ENCODE data around the gene ATP2B3.

ATP2B3 gene

GRCh38 chrX:153621949-153622598 lies 104.6 kb downstream of the ATP2B3 start:
- H3K27me3 ChIP-seq (ENCODE audit: control insufficient read depth, insufficient read depth, low read length): no peaks in the 10 kb centered on the region
- no peaks in the 10 kb centered on the region for H3K36me3 ChIP-seq (ENCODE audit: control insufficient read depth, insufficient read depth, low read length)
- no peak overlapping the region for H3K27ac ChIP-seq
- H2AFZ ChIP-seq: no peak overlapping the region
- no peaks in the 10 kb centered on the region for H3K9me3 ChIP-seq (ENCODE audit: control insufficient read depth, low read length)
- H3K4me3 ChIP-seq (ENCODE audit: low read depth, low read length): no peak overlapping the region
- TF ChIP-seq CTCF (IDR thresholded peaks at IDR 0.05): no peak
- H3K79me2 ChIP-seq: no peaks in the 10 kb centered on the region
- H3K4me1 ChIP-seq: no peaks in the 10 kb centered on the region
- H3K4me2 ChIP-seq (ENCODE audit: low read length): no peak overlapping the region
- H3K9ac ChIP-seq: no peak overlapping the region

- H3K27me3 ChIP-seq (ENCODE audit: control insufficient read depth, insufficient read depth, low read length): no peaks in the 10 kb centered on the region
- H3K9ac ChIP-seq: no peak overlapping the region
- no peaks in the 10 kb centered on the region for H3K36me3 ChIP-seq (ENCODE audit: control insufficient read depth, insufficient read depth, low read length)
- no peak overlapping the region for H3K27ac ChIP-seq
- no peak for TF ChIP-seq CTCF (IDR thresholded peaks at IDR 0.05)
- no peaks in the 10 kb centered on the region for H3K9me3 ChIP-seq (ENCODE audit: control insufficient read depth, low read length)
- no peak overlapping the region for H3K4me3 ChIP-seq (ENCODE audit: low read depth, low read length)
- no peaks in the 10 kb centered on the region for H3K79me2 ChIP-seq
- H2AFZ ChIP-seq: no peak overlapping the region
- no peaks in the 10 kb centered on the region for H3K4me1 ChIP-seq
- no peak overlapping the region for H3K4me2 ChIP-seq (ENCODE audit: low read length)
Measured at GRCh38 chrX:153622661-153623309, 105.3 kb downstream of the ATP2B3 start.

GRCh38 chrX:153623310-153624029 lies 106.0 kb downstream of the ATP2B3 start:
- H3K79me2 ChIP-seq: no peaks in the 10 kb centered on the region

GRCh38 chrX:153624196-153625091 lies 107.0 kb downstream of the ATP2B3 start:
- no peak for TF ChIP-seq CTCF (IDR thresholded peaks at IDR 0.05)
- no peaks in the 10 kb centered on the region for H3K27me3 ChIP-seq (ENCODE audit: control insufficient read depth, insufficient read depth, low read length)
- no peak overlapping the region for H3K27ac ChIP-seq
- no peaks in the 10 kb centered on the region for H3K79me2 ChIP-seq
- no peaks in the 10 kb centered on the region for H3K4me1 ChIP-seq
- no peaks in the 10 kb centered on the region for H3K36me3 ChIP-seq (ENCODE audit: control insufficient read depth, insufficient read depth, low read length)
- H3K4me3 ChIP-seq (ENCODE audit: low read depth, low read length): no peak overlapping the region
- no peak overlapping the region for H2AFZ ChIP-seq
- H3K9ac ChIP-seq: no peak overlapping the region
- H3K9me3 ChIP-seq (ENCODE audit: control insufficient read depth, low read length): no peaks in the 10 kb centered on the region
- H3K4me2 ChIP-seq (ENCODE audit: low read length): no peak overlapping the region

More at GRCh38 chrX:153623310-153624029, 106.0 kb downstream of the ATP2B3 start:
- H3K9me3 ChIP-seq (ENCODE audit: control insufficient read depth, low read length): no peaks in the 10 kb centered on the region
- H3K27ac ChIP-seq: no peak overlapping the region
- no peak overlapping the region for H3K4me3 ChIP-seq (ENCODE audit: low read depth, low read length)
- TF ChIP-seq CTCF (IDR thresholded peaks at IDR 0.05): no peak
- no peaks in the 10 kb centered on the region for H3K4me1 ChIP-seq
- H3K9ac ChIP-seq: no peak overlapping the region
- H3K4me2 ChIP-seq (ENCODE audit: low read length): no peak overlapping the region
- no peaks in the 10 kb centered on the region for H3K36me3 ChIP-seq (ENCODE audit: control insufficient read depth, insufficient read depth, low read length)
- H2AFZ ChIP-seq: no peak overlapping the region
- H3K27me3 ChIP-seq (ENCODE audit: control insufficient read depth, insufficient read depth, low read length): no peaks in the 10 kb centered on the region

Measured in parathyroid adenoma (tissue), 2 donors.